ENCODE data around the gene PAM. TPM values are rescaled to one million over a fixed set of nuclear protein-coding genes. Genes with fewer than 3 reads are reported as not detected.
A peak's percentile ranks its signal among the peaks of the same experiment; 100 is the strongest.

The PAM gene
- total and polyA plus RNA-seq, 2 of the 13 experiments (the other 11 are each of a cell fraction or from before 2014, with no cell fraction given): 20.2 to 79.1 TPM

GRCh38 chr5:102755686-102756371 lies 724 bp downstream of the PAM start (continued):
- TF ChIP-seq ZBTB40 (IDR thresholded peaks at IDR 0.05) (no peak), ZBTB40 (CRISPR knock-in tag; IDR thresholded peaks at IDR 0.05) (0 out of 2 replicates have a peak, but pooled peaks have one; percentile 25), RFXAP (CRISPR knock-in tag; IDR thresholded peaks at IDR 0.05; ENCODE audit: borderline replicate concordance) (no peak), NFKB2 (CRISPR knock-in tag; IDR thresholded peaks at IDR 0.05; ENCODE audit: borderline replicate concordance) (no peak), ZFP41 (CRISPR knock-in tag; IDR thresholded peaks at IDR 0.05; ENCODE audit: borderline replicate concordance) (no peak), YEATS4 (CRISPR knock-in tag; IDR thresholded peaks at IDR 0.05; ENCODE audit: borderline replicate concordance) (peak; percentile 53; the same call in 1 of the 2 replicates), LCORL (IDR thresholded peaks at IDR 0.05) (no peak), LCORL (CRISPR knock-in tag; IDR thresholded peaks at IDR 0.05) (peak; percentile 68; the same call in 1 of the 2 replicates), ZNF83 (CRISPR knock-in tag; IDR thresholded peaks at IDR 0.05; ENCODE audit: borderline replicate concordance) (no peak), ASH2L (IDR thresholded peaks at IDR 0.05; ENCODE audit: insufficient read length, low read depth, low read length) (no peak), ZNF792 (CRISPR knock-in tag; IDR thresholded peaks at IDR 0.05) (peak; percentile 55; the same call in 1 of the 2 replicates), POGZ (CRISPR knock-in tag; IDR thresholded peaks at IDR 0.05) (no peak), AHDC1 (CRISPR knock-in tag; IDR thresholded peaks at IDR 0.05; ENCODE audit: borderline replicate concordance) (peak; percentile 63; the same call in 1 of the 2 replicates), ETV5 (CRISPR knock-in tag; IDR thresholded peaks at IDR 0.05; ENCODE audit: borderline replicate concordance) (peak; percentile 46; the same call in 1 of the 2 replicates), BORCS8-MEF2B (CRISPR knock-in tag; IDR thresholded peaks at IDR 0.05) (no peak), ZMAT3 (CRISPR knock-in tag; conservative IDR thresholded peaks at IDR 0.05) (no peak)
